MCF 10A (cell line): ENCODE measurements around the gene GAL3ST2. TPM values are rescaled to one million over a fixed set of nuclear protein-coding genes. Genes with fewer than 3 reads are reported as not detected.
"Not testable (repeated sequence)": the region's sequence is repeated elsewhere in the genome, so short reads cannot be mapped to it uniquely, and the experiment has no call there.

Source experiments
- BruUV-seq: library from RNA; stranded (reverse); fragments of 400-500 nt; replicated peaks from 2 replicates; lab custom pipeline; 2021; lab: Mats Ljungman, UMichigan
- CTCF ChIA-PET: fragments of 300-600 bp; sonication (Branson Sonifier 250); formaldehyde crosslinking; extraction: SDS; loops from one replicate; lab custom pipeline; 2021; ENCODE audit warnings: antibody characterized with exemption, inconsistent platforms; lab: Yijun Ruan, JAX
- POLR2A ChIA-PET: fragments of 300-600, 350-650 bp; sonication (Branson Sonifier 250); formaldehyde crosslinking; extraction: SDS; loops from one replicate; lab custom pipeline; 2020; ENCODE audit warnings: antibody characterized with exemption, inconsistent platforms; lab: Yijun Ruan, JAX
- DNase-seq: peaks from one replicate; pipeline ENCODE4 v3.0.0-alpha.2; 2018; ENCODE audit not compliant: unreplicated experiment
- H3K27ac Mint-ChIP-seq: one replicate; pipeline ENCODE4 v1.8.0; 2022; ENCODE audit warnings: mild to moderate bottlenecking, low read depth, mixed read lengths; ENCODE audit not compliant: unreplicated experiment
- H3K27me3 Mint-ChIP-seq: one replicate; pipeline ENCODE4 v1.8.0; 2022; ENCODE audit warnings: mixed read lengths; ENCODE audit not compliant: insufficient read depth, unreplicated experiment
- H3K36me3 Mint-ChIP-seq: one replicate; pipeline ENCODE4 v1.8.0; 2022; ENCODE audit warnings: mild to moderate bottlenecking, moderate library complexity, mixed read lengths; ENCODE audit not compliant: insufficient read depth, unreplicated experiment
- H3K4me1 Mint-ChIP-seq: one replicate; pipeline ENCODE4 v1.8.0; 2022; ENCODE audit warnings: mixed read lengths; ENCODE audit not compliant: insufficient read depth, unreplicated experiment
- H3K4me3 Mint-ChIP-seq: one replicate; pipeline ENCODE4 v1.8.0; 2022; ENCODE audit warnings: mild to moderate bottlenecking, moderate library complexity, mixed read lengths; ENCODE audit not compliant: unreplicated experiment
- H3K9me3 Mint-ChIP-seq: one replicate; pipeline ENCODE4 v1.8.0; 2022; ENCODE audit warnings: mixed read lengths; ENCODE audit not compliant: unreplicated experiment
- intact Hi-C: fragments of 100-400 bp; cut with micrococcal nuclease; formaldehyde crosslinking; loops from 2 replicates; pipeline ENCODE4 v1.14.1; 2022
- total RNA-seq: library from RNA; stranded (reverse); gene quantifications from 2 replicates; pipeline ENCODE4 v1.2.3, GENCODE V29; 2022
- TF ChIP-seq, protein P1 (sequence below): fragments of 200-600 bp; IDR thresholded peaks from one replicate; pipeline ENCODE4 v1.8.0; 2022; ENCODE audit warnings: antibody characterized with exemption, mild to moderate bottlenecking; ENCODE audit not compliant: unreplicated experiment

The GAL3ST2 gene
- total RNA-seq, 1 experiment from 2014 or later = not detected

DNA sequence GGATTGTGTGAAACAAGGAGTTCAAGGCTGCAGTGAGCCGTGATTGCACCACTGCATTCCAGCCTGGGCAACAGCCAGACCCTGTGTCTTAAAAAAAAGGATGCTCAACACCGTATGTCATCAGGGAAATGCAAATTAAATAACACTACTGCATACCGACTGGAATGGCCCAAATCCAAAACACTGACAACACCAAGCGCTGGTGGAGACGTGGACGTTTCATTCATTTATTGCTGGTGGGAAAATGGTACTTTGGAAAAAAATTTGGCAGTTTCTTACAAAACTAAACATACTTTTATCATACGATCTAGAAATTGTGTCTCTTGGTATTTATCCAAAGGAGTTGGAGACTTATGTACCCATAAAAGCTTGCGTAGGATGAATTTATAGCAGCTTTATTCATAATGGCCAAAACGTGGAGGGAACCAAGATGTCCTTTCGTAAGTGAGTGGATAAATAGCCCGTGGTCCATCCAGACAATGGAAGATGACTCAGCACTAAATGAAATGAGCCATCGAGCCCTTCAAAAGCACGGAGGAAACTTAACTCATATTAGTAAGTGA lies 56.6 kb downstream of the GAL3ST2 start:
- Mint-ChIP-seq H3K36me3 (peaks cover 3% of the 10 kb centered on the region), H3K9me3 (peaks cover 5% of the 10 kb centered on the region), H3K27me3 (peaks cover 48% of the 10 kb centered on the region), H3K4me1 (no peaks in the 10 kb centered on the region), H3K4me3 (no peak overlapping the region), H3K27ac (no peak overlapping the region)
- DNase-seq = peak; percentile 73
- ChIA-PET CTCF (interaction anchor here (0.7 kb wide), 1 partner anchor 10 kb away, joined by 3 read pairs; no protein-coding TSS in a partner anchor), POLR2A (interaction anchor here (0.6 kb wide), 1 partner anchor 34 kb away, joined by 3 read pairs; no protein-coding TSS in a partner anchor)
- intact Hi-C loops = no loop called here
- BruUV-seq = no TSS peak
- TF ChIP-seq, protein P1, sequence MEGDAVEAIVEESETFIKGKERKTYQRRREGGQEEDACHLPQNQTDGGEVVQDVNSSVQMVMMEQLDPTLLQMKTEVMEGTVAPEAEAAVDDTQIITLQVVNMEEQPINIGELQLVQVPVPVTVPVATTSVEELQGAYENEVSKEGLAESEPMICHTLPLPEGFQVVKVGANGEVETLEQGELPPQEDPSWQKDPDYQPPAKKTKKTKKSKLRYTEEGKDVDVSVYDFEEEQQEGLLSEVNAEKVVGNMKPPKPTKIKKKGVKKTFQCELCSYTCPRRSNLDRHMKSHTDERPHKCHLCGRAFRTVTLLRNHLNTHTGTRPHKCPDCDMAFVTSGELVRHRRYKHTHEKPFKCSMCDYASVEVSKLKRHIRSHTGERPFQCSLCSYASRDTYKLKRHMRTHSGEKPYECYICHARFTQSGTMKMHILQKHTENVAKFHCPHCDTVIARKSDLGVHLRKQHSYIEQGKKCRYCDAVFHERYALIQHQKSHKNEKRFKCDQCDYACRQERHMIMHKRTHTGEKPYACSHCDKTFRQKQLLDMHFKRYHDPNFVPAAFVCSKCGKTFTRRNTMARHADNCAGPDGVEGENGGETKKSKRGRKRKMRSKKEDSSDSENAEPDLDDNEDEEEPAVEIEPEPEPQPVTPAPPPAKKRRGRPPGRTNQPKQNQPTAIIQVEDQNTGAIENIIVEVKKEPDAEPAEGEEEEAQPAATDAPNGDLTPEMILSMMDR = no peak

DNA sequence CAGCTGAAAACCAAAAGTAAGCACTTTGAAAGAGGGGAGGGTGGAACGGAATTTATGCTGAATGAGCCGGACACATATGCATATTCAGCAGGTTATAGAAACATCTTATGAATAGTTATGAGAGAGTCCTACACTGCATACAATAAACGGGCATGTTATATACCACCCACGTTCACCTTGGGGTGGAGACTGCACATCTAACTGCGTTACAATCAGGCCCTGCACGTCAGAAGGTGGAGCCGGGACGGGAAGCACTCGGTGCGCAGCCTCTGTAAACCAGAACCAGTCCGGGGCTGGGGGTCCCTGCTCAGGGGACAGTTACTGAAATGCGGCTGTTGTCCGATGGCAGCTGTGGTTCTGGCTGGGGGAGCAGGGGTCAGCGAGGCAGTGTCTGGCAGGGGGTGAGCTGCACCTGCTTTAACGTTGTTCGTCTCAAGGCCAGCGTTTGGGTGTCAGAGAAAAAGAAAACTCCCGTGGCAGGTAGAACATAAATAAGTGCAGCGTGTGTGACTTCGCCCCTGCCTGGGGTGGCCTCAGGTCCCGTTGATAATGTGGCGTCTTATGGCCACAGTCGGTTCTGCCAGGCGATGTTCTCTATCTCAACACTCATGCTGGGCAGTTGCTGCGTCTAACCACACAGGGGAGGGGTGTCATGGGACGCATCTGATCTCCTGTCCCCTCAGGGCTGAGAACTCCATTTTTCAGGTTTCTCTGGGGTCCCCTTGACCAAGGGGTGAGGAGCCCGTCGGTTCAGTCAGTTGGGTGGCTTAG lies 57.3 kb downstream of the GAL3ST2 start:
- intact Hi-C loops = not testable (repeated sequence)

GRCh38 chr2:241834527-241835210 lies 58.0 kb downstream of the GAL3ST2 start:
- CTCF ChIA-PET = interaction anchor here (0.8 to 1.7 kb wide), 2 partner anchors 10 to 44 kb away, joined by 3 read pairs; no protein-coding TSS in a partner anchor
- TF ChIP-seq, protein P1 = no peak
- H3K27me3 Mint-ChIP-seq = peaks cover 63% of the 10 kb centered on the region
- POLR2A ChIA-PET = no interaction called here
- no TSS peak for BruUV-seq
- H3K36me3 Mint-ChIP-seq = no peaks in the 10 kb centered on the region
- intact Hi-C loops = no loop called here
- no peak overlapping the region for H3K4me3 Mint-ChIP-seq
- DNase-seq = no peak
- no peak overlapping the region for H3K27ac Mint-ChIP-seq
- H3K4me1 Mint-ChIP-seq = no peaks in the 10 kb centered on the region
- peaks cover 5% of the 10 kb centered on the region for H3K9me3 Mint-ChIP-seq

More for the DNA sequence above, 57.3 kb downstream of the GAL3ST2 start:
- not testable (repeated sequence) for H3K9me3 Mint-ChIP-seq, H3K36me3 Mint-ChIP-seq, H3K4me3 Mint-ChIP-seq, H3K27ac Mint-ChIP-seq, DNase-seq, H3K4me1 Mint-ChIP-seq, BruUV-seq
- ChIA-PET CTCF (interaction anchor here (0.7 to 1.7 kb wide), 2 partner anchors 9 to 45 kb away, joined by 3 read pairs; no protein-coding TSS in a partner anchor), POLR2A (interaction anchor here (0.6 kb wide), 1 partner anchor 33 kb away, joined by 3 read pairs; no protein-coding TSS in a partner anchor)
- H3K27me3 Mint-ChIP-seq = peaks cover 55% of the 10 kb centered on the region

DNA sequence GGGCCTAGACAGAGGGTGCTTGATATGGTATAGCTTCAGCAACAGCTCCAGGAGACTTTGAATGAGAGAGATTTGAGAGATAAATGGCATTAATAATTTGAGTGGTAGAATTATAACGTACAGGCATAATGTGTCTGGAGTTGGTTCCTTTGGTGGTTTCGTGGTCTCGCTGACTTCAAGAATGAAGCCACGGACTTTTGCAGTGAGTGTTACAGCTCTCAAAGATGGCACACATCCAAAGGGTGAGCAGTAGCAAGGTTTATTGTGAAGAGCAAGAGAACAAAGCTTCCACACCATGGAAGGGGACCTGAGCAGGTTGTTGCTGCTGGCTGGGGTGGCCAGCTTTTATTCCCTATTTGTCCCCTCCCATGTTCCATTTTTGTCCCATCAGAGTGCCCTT lies 59.0 kb downstream of the GAL3ST2 start:
- H3K9me3 Mint-ChIP-seq = peaks cover 5% of the 10 kb centered on the region
- peaks cover 62% of the 10 kb centered on the region for H3K27me3 Mint-ChIP-seq
- CTCF ChIA-PET = interaction anchor here (0.5 to 1.7 kb wide), 4 partner anchors 9 to 268 kb away, joined by 3 to 4 read pairs (median 3); no protein-coding TSS in a partner anchor

More for the DNA sequence above, 59.0 kb downstream of the GAL3ST2 start:
- intact Hi-C loops = no loop called here
- Mint-ChIP-seq H3K36me3 (no peaks in the 10 kb centered on the region), H3K4me3 (no peak overlapping the region), H3K27ac (no peak overlapping the region), H3K4me1 (no peaks in the 10 kb centered on the region)
- no TSS peak for BruUV-seq
- TF ChIP-seq, protein P1 = no peak
- DNase-seq = no peak
- POLR2A ChIA-PET = no interaction called here
